Neural cell (in vitro differentiated cells): ENCODE data around the gene TSGA10IP.

Experiments
- CTCF ChIP-seq: fragments of 450-650 bp; IDR thresholded peaks from 2 replicates; pipeline ENCODE4 v1.5.1; 2014; ENCODE audit warnings: antibody characterized with exemption, mild to moderate bottlenecking, moderate library complexity; ENCODE audit not compliant: poor library complexity, severe bottlenecking
- EP300 ChIP-seq: fragments of 450-650 bp; conservative IDR thresholded peaks from 2 replicates; pipeline ENCODE4 v1.6.1; 2014; ENCODE audit warnings: antibody characterized with exemption, mild to moderate bottlenecking, moderate library complexity; ENCODE audit not compliant: poor library complexity, severe bottlenecking
- EZH2 ChIP-seq: fragments of 200-600, 300-800 bp; shearing (Covaris generic), sonication (generic); IDR thresholded peaks from 2 replicates; pipeline ENCODE4 v1.6.1; 2014; ENCODE audit warnings: antibody characterized with exemption, low read length, borderline replicate concordance, mild to moderate bottlenecking; ENCODE audit not compliant: insufficient read depth, poor library complexity, severe bottlenecking
- POLR2AphosphoS5 ChIP-seq: IDR thresholded peaks from 2 replicates; pipeline ENCODE4 v1.6.1; 2012
- RAD21 ChIP-seq: fragments of 450-650 bp; conservative IDR thresholded peaks from 2 replicates; pipeline ENCODE4 v1.6.1; 2014; ENCODE audit warnings: antibody characterized with exemption, mild to moderate bottlenecking, moderate library complexity
- REST ChIP-seq: IDR thresholded peaks from 2 replicates; pipeline ENCODE4 v1.6.1; 2012; ENCODE audit warnings: borderline replicate concordance
- SMC3 ChIP-seq: fragments of 450-650 bp; conservative IDR thresholded peaks from 2 replicates; pipeline ENCODE4 v1.6.1; 2014; ENCODE audit warnings: antibody characterized with exemption, mild to moderate bottlenecking, moderate library complexity; ENCODE audit not compliant: poor library complexity
- TAF1 ChIP-seq: IDR thresholded peaks from 2 replicates; pipeline ENCODE4 v1.6.1; 2012; ENCODE audit warnings: low read depth

- no peak for TF ChIP-seq POLR2AphosphoS5
- no peak for TF ChIP-seq RAD21
- TF ChIP-seq EZH2: no peak
- TF ChIP-seq CTCF: no peak
- TF ChIP-seq EP300: no peak
- TF ChIP-seq SMC3: no peak
- TF ChIP-seq REST: no peak
- TF ChIP-seq TAF1: no peak
Observed at GRCh38 chr11:65958774-65959420, 13.6 kb downstream of the TSGA10IP start.
